Activated CD4-positive, alpha-beta T cell treated with anti-CD3 and anti-CD28 coated beads, Interleukin-2, Interleukin-6, amounts not matched to agents 100 ng/mL and 50 ng/mL, durations not matched to agents 16 hours and 8 hours (primary cell): ENCODE measurements around the gene ABCA1.
A peak's percentile ranks its signal among the peaks of the same experiment; 100 is the strongest.
"Not testable (repeated sequence)": the region's sequence is repeated elsewhere in the genome, so short reads cannot be mapped to it uniquely, and the experiment has no call there.

Experiments
- DNase-seq: peaks from one replicate; pipeline ENCODE4 v3.0.0-alpha.2; 2020

Gene ABCA1

DNA sequence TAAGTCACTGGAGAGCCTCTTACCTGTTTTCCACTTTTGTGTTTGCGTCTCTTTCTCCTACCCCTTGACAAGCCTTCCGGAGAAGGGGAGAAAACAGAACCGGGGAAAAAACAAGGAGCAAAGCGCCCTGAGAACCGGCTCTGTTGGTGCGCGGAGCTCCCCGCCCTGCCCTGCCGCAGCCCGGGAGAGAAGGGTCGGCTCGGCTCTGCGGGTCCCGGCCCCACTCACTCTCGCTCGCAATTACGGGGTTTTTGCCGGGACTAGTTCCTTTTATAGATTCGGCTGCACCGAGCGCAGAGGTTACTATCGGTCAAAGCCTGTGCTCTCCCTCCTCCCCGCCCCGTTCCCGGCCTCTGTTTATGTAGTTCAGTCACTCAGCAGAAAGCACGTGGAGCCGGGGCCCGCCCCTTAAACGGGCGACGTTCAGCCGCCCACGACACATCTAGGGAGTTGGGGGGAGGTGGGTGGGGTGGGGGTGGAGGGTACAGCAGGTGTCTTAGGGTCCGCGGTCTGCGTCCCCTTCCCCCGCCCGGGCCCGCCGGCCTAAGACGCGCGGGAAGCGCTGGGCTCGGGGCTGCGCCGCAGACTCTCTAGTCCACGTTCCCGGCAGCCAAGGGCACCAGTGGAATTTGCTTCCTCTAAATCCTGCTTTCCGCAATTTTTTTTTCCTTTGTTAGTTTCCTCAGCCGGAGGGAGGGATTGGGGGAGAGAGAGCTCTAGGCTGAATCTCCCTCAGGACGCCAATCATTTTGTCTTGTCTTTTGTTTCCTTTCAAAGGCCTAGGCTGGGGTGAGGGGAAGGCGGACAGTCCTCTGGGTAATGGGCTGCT is at the start of gene ABCA1:
ABCA1 (minus strand) TSS at position 244 of the 829 bp plus-strand sequence. CDS start 24,476 bp downstream, outside the sequence.
- DNase-seq, result peak; percentile 65

DNA sequence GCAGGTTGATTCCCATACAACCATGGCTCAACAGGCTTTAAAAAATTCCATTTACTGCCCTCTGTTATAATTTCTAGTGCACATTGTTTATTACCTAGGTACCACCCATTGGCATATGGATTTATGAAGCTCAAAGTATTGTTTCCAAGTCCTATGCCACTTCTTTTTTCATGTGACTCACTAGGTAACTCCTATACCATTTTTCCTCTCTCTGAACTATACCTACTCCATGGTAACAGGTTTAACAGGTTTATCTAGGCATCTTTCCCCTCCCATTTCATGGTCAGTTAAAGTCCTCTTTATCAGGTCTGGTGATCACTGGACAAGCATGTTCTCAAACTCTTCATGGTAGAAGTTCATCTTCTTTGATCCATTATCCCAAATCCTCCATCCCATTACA is 49.6 kb upstream of the ABCA1 start:
- no peak for DNase-seq

GRCh38 chr9:104977168-104977567 is 49.2 kb upstream of the ABCA1 start:
- DNase-seq, result no peak

DNA sequence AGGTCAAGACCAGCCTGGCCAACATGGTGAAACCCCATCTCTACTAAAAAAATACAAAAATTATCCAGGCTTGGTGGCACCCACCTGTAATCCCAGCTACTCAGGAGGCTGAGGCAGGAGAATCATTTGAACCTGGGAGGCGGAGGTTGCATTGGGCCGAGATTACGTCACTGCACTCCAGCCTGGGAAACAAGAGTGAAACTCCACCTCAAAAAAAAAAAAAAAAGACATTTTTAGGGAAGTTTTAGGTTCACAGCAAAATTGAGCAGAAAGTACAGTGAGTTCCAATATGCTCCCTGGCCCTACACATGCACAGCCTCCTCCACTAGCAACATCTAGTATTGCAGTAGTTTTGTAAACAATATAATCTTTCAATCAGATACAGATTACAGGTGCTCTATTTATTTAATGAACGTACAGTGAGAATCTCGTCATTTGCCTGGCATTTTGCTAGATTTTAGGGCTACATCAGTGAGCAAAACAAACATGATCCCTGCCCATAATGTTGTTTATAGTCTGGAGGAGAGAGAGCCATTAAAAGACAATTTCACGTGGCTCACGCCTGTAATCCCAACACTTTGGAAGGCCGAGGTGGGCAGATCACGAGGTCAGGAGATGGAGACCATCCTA is 48.1 kb upstream of the ABCA1 start:
- DNase-seq, result not testable (repeated sequence)

- DNase-seq, result no peak
These were observed 46.4 kb upstream of the ABCA1 start for GRCh38 chr9:104974053-104974962.

DNA sequence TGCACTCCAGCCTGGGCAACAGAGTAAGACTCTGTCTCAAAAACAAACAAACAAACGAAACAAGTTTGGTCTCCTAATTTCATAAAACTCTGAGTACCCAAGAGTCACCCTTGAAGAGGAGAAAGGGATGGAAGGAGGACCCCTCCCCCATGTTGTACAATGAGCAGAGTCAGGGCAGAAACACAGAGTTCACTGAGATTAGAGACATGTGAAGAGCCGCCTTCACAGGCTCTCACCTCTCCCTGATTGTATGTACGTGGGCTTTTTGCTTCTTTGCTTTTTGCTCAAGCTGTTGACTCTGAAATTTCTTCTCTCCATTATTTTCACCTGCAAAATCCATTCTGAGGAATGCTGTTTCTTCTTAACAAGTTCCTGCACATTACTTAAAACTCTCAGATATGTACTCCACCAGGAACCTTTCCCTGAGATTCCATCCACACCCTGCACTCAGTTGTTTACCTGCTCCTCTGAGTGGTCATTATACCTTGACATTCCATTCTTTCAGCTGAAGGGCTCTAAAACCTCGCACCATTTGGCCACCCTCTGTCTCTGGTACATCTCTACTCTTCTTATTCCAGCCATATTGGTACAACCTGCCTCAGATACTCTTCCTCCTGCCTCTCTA is 44.4 kb upstream of the ABCA1 start:
- no peak for DNase-seq

GRCh38 chr9:104971511-104971910 is 43.6 kb upstream of the ABCA1 start:
- DNase-seq, result no peak

DNA sequence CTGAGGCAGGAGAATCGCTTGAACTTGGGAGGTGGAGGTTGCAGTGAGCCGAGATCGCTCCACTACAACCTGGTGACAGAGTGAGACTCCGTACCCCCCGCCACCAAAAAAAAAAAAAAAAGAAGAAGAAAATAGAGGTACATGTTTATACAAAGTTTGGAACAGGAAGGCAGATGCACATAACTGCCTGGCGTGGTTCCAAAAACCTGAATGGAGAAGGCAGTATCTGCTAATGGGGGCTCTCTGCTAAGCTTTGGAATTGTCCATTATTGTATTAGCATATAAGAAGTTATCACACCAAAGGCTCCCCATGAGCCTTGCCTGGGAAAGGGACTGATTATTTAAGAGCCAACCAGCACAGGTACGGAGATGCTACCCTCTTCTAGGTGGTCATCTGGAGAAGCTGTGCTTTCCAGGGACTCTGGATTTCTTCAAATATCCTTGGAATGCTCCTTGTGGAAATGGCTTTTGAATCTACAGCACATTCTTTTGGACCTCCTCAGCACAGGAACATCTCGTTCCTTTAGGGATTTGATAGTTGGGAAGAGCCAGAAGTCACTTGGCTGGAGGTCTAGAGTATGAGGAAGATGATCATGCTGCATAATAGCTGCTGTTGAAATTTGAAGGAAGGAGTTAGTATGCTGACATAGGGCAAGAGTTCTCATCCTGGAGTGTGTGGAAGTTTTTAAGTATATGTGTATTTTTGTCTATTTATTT is 42.5 kb upstream of the ABCA1 start:
- DNase-seq, result no peak

- no peak for DNase-seq
These were observed 41.2 kb upstream of the ABCA1 start for GRCh38 chr9:104969116-104969515.

DNA sequence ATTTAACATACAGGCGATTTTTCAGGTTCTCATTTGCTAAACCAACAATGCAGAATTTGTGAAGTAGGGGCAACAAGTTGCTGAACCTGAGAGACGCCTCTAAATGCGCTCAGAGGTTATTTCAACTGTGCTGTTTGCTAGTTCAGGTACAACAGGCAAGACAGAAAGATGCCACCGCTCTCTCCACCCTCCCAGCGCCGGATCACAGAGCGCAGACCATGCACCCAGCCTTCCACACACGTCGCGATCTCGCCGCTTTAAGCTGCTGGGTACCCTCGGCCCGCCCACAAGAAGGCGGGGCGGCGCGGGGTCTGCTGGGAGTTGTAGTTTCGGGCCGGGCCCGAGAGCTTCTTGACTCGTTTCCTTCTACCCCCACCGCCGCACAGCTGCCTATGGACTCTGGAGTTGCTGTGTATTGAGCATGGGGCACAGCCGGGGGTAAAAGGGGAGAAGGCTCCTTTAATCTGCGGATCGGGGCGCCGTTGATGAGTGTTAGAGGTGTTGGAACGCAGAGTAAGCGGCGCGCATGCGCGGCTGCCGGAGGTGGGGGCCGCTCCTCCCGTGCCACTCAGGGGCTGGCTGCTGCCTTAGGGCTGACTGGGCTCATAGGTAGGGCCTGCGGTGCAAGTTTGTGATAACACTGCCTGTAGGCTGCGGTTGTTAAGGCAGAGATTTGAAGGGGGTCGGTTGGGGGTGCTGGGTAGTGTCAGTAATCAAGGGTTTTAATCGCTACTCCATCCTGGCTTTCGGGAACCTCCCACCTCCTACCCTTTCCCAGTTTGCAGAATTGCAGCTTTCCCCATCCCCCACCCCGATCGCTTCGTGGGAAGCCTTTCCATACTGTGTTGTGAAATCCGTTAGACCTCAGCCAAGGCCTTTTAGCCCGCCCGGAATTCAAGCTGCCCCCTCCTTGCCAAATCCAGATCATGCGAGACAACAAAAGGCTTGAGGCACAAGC is 40.3 kb upstream of the ABCA1 start:
- peak; percentile 87 for DNase-seq

- no peak for DNase-seq
These were observed 35.1 kb upstream of the ABCA1 start for GRCh38 chr9:104963076-104963475.

GRCh38 chr9:104961701-104962359 is 33.9 kb upstream of the ABCA1 start:
- no peak for DNase-seq

- peak; percentile 82 for DNase-seq
These were observed 33.3 kb upstream of the ABCA1 start for GRCh38 chr9:104961238-104961637.

DNA sequence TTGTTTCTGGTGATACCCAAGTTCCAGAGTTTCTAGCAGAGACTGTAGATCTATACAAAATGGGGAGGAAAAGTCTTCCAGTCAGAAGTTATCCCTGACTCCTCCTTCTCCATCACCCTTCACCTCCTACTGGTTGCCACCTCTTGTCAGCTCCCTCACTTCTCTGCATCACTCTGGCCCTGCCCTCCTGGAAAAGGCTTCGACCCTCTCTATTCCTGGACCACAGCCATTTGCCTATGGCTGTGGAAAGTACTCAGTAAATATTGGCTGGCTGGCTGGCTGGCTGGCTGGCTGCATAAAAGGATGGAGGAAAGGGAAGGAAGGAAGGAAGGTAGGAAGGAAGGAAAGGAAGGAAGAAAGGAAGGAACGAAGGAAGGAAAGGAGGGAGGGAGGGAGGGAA is 32.7 kb upstream of the ABCA1 start:
- DNase-seq, result no peak

DNA sequence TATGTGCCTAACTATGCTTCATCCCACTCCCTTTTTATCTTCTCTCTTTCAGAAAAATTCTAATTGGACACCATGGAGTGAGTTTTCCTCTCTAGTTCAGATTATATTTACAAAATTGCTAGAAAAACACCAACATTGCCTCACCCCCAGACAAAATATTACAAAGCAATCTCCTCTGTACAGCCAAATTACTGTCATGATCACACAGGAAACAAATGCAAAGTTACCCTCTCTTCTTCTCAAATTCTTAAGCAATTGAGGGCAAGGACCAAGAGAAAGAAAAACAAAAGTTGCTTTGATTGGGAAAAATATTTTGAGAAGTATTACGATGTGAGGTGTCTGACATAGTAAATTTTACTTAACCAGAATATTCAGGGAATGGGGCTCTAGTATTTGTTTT is 30.8 kb upstream of the ABCA1 start:
- DNase-seq, result no peak

- not testable (repeated sequence) for DNase-seq
These were observed 30.1 kb upstream of the ABCA1 start for GRCh38 chr9:104958006-104958405.

- no peak for DNase-seq
These were observed 23.5 kb upstream of the ABCA1 start for GRCh38 chr9:104951487-104951886.

DNA sequence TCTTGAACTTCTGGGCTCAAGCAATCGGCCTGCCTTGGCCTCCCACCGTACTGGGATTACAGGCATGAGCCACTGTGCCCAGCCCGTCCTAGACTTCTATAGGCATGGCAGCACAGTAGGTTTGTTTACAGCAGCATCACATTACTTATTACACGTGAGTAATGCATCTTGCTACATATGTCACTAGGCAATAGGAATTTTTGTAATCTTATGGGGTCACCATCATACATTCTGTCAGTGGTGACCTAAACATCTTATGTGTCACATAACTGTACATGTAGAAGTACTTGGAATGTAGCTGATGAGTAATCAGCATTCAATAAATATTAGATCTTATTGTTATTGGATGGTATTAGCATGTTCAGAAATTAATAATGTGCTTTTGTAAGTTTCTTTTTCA is 22.9 kb upstream of the ABCA1 start:
- no peak for DNase-seq

DNA sequence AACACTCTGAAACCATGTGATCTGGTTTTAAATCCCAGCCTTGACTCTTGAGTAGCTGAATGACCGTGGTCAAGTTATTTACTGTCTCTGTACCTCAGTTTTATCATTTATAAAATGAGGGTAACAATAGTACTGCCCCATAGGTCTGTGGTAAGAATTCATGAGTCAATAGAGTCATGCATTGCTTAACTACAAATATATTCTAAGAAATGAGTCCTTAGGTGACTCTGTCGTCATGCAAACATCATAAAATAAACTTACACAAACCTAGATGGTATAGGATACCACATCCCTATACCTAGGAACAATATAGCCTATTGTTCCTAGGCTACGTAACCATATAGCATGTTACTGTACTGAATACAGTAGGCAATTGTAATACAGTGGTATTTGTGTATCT is 20.3 kb upstream of the ABCA1 start:
- no peak for DNase-seq

DNA sequence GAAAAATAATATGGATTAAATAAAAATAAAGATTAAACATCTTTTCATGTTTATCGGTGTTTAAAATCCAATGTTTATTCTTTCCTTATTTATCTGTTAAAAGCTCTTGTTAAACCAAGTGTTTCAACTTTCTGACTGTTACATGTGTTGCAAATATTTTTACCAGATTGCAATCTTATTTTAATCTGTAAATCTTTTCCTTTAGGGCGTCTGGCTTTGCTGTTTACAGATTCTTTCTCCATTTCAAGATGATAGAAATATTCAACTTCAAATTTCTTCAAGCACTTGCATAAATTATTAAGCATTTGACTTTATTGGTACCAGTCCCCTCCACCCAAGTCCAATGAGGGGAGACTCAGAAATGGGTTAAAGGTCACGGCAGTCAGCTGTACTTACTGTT is 16.9 kb upstream of the ABCA1 start:
- DNase-seq, result no peak
